Keratinocyte (primary cell): Measurements from ENCODE around the gene CSK. TPM values are rescaled to one million over a fixed set of nuclear protein-coding genes. Genes with fewer than 3 reads are reported as not detected.
A peak's percentile ranks its signal among the peaks of the same experiment; 100 is the strongest.

Experiments used
- DNase-seq: peaks from one replicate; pipeline ENCODE4 v3.0.0-alpha.2; 2011; ENCODE audit warnings: low read depth, missing footprints, low spot score
- FAIRE-seq: peaks from 2 replicates; lab custom pipeline; 2011; peaks lifted over from hg19 to GRCh38; lab: Jason Lieb, UNC
- H2AFZ ChIP-seq: 2 replicates; pipeline ENCODE4 v1.6.0; 2012; ENCODE audit warnings: low read length, control low read depth, inconsistent platforms; ENCODE audit not compliant: control insufficient read depth
- H3K27ac ChIP-seq: 2 replicates; pipeline ENCODE4 v1.5.1; 2011; ENCODE audit warnings: low read length; ENCODE audit not compliant: control insufficient read depth, insufficient read depth
- H3K27me3 ChIP-seq: 3 replicates; pipeline ENCODE4 v1.6.0; 2011; ENCODE audit warnings: low read length; ENCODE audit not compliant: control insufficient read depth, insufficient read depth; ENCODE audit errors: extremely low read depth
- H3K36me3 ChIP-seq, 2 experiments: 2 replicates in 1 of 2; 3 replicates in 1 of 2; pipeline ENCODE4 v1.5.1; 2011; ENCODE audit warnings: low read length in 2 of 2, mild to moderate bottlenecking in 1 of 2; ENCODE audit not compliant: control insufficient read depth in 2 of 2, insufficient read depth in 2 of 2; ENCODE audit errors: extremely low read depth in 1 of 2
- H3K4me1 ChIP-seq: 3 replicates; pipeline ENCODE4 v1.5.1; 2011; ENCODE audit warnings: low read length; ENCODE audit not compliant: control insufficient read depth, insufficient read depth; ENCODE audit errors: extremely low read depth
- H3K4me2 ChIP-seq: 3 replicates; pipeline ENCODE4 v1.6.0; 2011; ENCODE audit warnings: low read depth, low read length; ENCODE audit not compliant: control insufficient read depth, insufficient read depth; ENCODE audit errors: extremely low read depth
- H3K4me3 ChIP-seq, 3 experiments: fragments of 200-600 bp in 1 of 3; sonication (generic) in 1 of 3; 2 replicates in 2 of 3; 3 replicates in 1 of 3; pipeline ENCODE4 v1.5.1; 2011 to 2016; ENCODE audit warnings: low read length in 3 of 3, mild to moderate bottlenecking in 3 of 3, control low read depth in 2 of 3, inconsistent platforms in 1 of 3, low read depth in 1 of 3, mixed read lengths in 1 of 3, mixed run types in 1 of 3, moderate library complexity in 1 of 3; ENCODE audit not compliant: control insufficient read depth in 2 of 3, insufficient read depth in 2 of 3; ENCODE audit errors: extremely low read depth in 1 of 3
- H3K79me2 ChIP-seq: 2 replicates; pipeline ENCODE4 v1.6.0; 2012; ENCODE audit warnings: low read length; ENCODE audit not compliant: control insufficient read depth, insufficient read depth
- H3K9ac ChIP-seq: 3 replicates; pipeline ENCODE4 v1.6.0; 2011; ENCODE audit warnings: low read length; ENCODE audit not compliant: control insufficient read depth, insufficient read depth; ENCODE audit errors: extremely low read depth
- H3K9me1 ChIP-seq: 3 replicates; pipeline ENCODE4 v1.6.0; 2011; ENCODE audit warnings: low read length; ENCODE audit not compliant: control insufficient read depth, insufficient read depth; ENCODE audit errors: extremely low read depth
- H3K9me3 ChIP-seq: 2 replicates; pipeline ENCODE4 v1.5.1; 2012; ENCODE audit warnings: low read depth, low read length; ENCODE audit not compliant: control insufficient read depth
- H4K20me1 ChIP-seq: 3 replicates; pipeline ENCODE4 v1.6.0; 2011; ENCODE audit warnings: low read length; ENCODE audit not compliant: control insufficient read depth, insufficient read depth; ENCODE audit errors: extremely low read depth
- EZH2 ChIP-seq: IDR thresholded peaks from one replicate; pipeline ENCODE4 v1.6.1; 2012; ENCODE audit warnings: inconsistent platforms, mild to moderate bottlenecking, low read length, moderate library complexity
- dilution Hi-C: fragments of 300-500 bp; cut with MboI; formaldehyde crosslinking; loops from one replicate; pipeline ENCODE4 v1.7.0; 2020; ENCODE audit warnings: low sequenced_read_pairs; ENCODE audit not compliant: extremely low pct_ligation_motif_present
- polyA plus RNA-seq, 5 experiments: library from polyadenylated mRNA; depleted of rRNA in 3 of 5; stranded (reverse) in 3 of 5; stranded (forward) in 1 of 5; unstranded in 1 of 5; fragments of >200 nt; gene quantifications; 1 replicate in 1 of 5; 2 replicates in 3 of 5; 3 replicates in 1 of 5; pipeline versions ENCODE4 v1.2.1 to v1.2.3, GENCODE V29; 2011 to 2012; ENCODE audit warnings: missing spikeins in 2 of 5, low read depth in 1 of 5, low replicate concordance in 1 of 5
- TF ChIP-seq, protein P1 (sequence below), 3 experiments: IDR thresholded peaks in 1 of 3; conservative IDR thresholded peaks in 1 of 3; optimal IDR thresholded peaks in 1 of 3; 2 replicates in 2 of 3; 3 replicates in 1 of 3; pipeline versions ENCODE3 to v1.5.1; 2011; ENCODE audit warnings: low read length in 3 of 3, mild to moderate bottlenecking in 3 of 3, moderate library complexity in 2 of 3, control low read depth in 1 of 3, inconsistent platforms in 1 of 3; ENCODE audit not compliant: insufficient read depth in 2 of 3; ENCODE audit errors: extremely low read depth in 1 of 3

Gene CSK
- polyA plus RNA-seq, 1 donor (not counting 4 experiments of a cell fraction or from before 2014, with no cell fraction given) = 17.2 TPM

DNA sequence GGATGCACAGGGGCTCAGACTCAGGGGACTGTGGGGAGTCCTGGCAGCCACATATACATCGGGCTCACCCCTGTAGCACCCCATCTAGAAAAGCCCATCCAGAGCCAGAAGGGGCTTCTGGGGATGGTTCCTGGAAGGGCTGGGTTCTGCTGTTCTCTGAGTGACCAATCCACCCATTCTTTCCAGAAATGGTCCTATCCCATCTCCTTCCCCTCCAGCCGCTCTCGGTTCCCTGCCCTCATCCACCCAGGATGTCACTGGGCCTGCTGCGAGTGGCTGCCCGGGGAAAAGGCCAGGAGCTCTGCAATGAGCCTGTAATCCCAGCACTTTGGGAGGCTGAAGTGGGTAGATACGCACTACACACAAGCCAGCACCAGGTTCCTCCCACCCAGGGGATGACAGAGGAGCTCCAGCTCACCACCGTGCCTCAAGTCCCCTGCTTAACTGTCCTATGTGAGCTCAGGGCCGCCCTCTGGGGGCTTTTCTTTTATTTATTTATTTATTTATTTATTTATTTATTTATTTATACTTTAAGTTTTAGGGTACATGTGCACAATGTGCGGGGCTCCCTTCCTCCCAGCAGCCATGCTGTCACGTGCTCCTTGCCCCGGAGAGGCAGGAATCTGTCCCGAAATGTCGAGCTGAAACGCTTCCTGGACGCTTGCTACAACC is 13.6 kb upstream of the CSK start:
- H3K4me1 ChIP-seq = peaks cover 11% of the 10 kb centered on the region
- H3K27me3 ChIP-seq = peaks cover 14% of the 10 kb centered on the region
- dilution Hi-C loops = no loop called here
- DNase-seq = no peak
- no peaks in the 10 kb centered on the region for H3K79me2 ChIP-seq
- no peaks in the 10 kb centered on the region for H4K20me1 ChIP-seq
- TF ChIP-seq, protein P1, sequence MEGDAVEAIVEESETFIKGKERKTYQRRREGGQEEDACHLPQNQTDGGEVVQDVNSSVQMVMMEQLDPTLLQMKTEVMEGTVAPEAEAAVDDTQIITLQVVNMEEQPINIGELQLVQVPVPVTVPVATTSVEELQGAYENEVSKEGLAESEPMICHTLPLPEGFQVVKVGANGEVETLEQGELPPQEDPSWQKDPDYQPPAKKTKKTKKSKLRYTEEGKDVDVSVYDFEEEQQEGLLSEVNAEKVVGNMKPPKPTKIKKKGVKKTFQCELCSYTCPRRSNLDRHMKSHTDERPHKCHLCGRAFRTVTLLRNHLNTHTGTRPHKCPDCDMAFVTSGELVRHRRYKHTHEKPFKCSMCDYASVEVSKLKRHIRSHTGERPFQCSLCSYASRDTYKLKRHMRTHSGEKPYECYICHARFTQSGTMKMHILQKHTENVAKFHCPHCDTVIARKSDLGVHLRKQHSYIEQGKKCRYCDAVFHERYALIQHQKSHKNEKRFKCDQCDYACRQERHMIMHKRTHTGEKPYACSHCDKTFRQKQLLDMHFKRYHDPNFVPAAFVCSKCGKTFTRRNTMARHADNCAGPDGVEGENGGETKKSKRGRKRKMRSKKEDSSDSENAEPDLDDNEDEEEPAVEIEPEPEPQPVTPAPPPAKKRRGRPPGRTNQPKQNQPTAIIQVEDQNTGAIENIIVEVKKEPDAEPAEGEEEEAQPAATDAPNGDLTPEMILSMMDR (optimal IDR thresholded peaks at IDR 0.05 in 1 of 3, IDR thresholded peaks at IDR 0.05 in 1 of 3, conservative IDR thresholded peaks at IDR 0.05 in 1 of 3; ENCODE audit: extremely low read depth in 1 of 3, insufficient read depth in 2 of 3, low read length in 3 of 3) = no peak
- no peak for TF ChIP-seq EZH2
- no peak overlapping the region for H3K4me3 ChIP-seq
- H2AFZ ChIP-seq = no peak overlapping the region
- H3K9ac ChIP-seq = no peak overlapping the region
- H3K9me3 ChIP-seq = no peaks in the 10 kb centered on the region
- H3K36me3 ChIP-seq = no peaks in the 10 kb centered on the region
- peak overlapping the region; percentile 4 for H3K4me2 ChIP-seq
- no peaks in the 10 kb centered on the region for H3K9me1 ChIP-seq
- no peak for FAIRE-seq
- no peak overlapping the region for H3K27ac ChIP-seq

DNA sequence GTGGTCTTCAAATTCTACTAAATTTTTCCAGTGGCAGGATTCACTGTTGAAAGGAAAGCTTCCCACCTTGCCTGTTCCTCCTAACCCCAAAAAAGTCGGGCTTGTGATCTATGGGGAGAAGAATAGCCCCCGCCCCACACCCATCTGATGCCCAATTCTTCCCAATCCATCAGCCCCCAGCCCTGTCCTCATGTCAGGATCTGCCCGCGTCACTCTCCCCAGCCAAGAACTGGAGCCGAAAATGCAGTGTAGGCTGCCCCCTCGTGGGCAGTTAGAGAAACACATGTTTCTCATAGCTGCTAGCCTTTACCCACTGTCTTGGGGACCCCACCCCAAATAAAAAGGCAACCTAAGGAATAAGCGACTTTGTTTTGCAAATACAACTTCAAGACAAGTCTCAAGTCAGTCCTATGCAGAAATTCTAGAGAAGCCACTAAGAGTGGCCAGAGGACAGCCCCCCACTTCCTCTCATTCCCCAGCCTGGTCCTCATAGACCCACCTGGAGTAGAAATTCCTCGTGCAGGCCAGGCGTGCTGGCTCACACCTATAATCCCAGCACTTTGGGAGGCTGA is 13.0 kb upstream of the CSK start:
- H4K20me1 ChIP-seq = no peaks in the 10 kb centered on the region
- no peaks in the 10 kb centered on the region for H3K9me1 ChIP-seq
- peaks cover 7% of the 10 kb centered on the region for H3K4me1 ChIP-seq
- H3K9ac ChIP-seq = no peak overlapping the region
- FAIRE-seq (peak; percentile 75), DNase-seq (no peak)
- peaks cover 14% of the 10 kb centered on the region for H3K27me3 ChIP-seq
- dilution Hi-C loops = no loop called here
- H3K36me3 ChIP-seq = no peaks in the 10 kb centered on the region
- no peak overlapping the region for H2AFZ ChIP-seq
- TF ChIP-seq, protein P1 (optimal IDR thresholded peaks at IDR 0.05 in 1 of 3, IDR thresholded peaks at IDR 0.05 in 1 of 3, conservative IDR thresholded peaks at IDR 0.05 in 1 of 3; ENCODE audit: extremely low read depth in 1 of 3, insufficient read depth in 2 of 3, low read length in 3 of 3) = peak; percentile 71 to 91 (median 82)
- TF ChIP-seq EZH2 = no peak
- no peaks in the 10 kb centered on the region for H3K79me2 ChIP-seq
- no peak overlapping the region for H3K27ac ChIP-seq
- H3K4me3 ChIP-seq = no peak overlapping the region
- peak overlapping the region; percentile 4 for H3K4me2 ChIP-seq
- H3K9me3 ChIP-seq = no peaks in the 10 kb centered on the region
